GM23248 (cell line): ENCODE measurements around the gene TBC1D14. TPM values are rescaled to one million over a fixed set of nuclear protein-coding genes. Genes with fewer than 3 reads are reported as not detected.

Experiments used
- DNase-seq: peaks from one replicate; pipeline ENCODE4 v3.0.0-alpha.2; 2015
- H2AFZ ChIP-seq: fragments of 200-600 bp; sonication (generic); 2 replicates; pipeline ENCODE4 v1.6.1; 2016; ENCODE audit warnings: antibody characterized with exemption
- H3F3A ChIP-seq: fragments of 200-600 bp; sonication (generic); 2 replicates; pipeline ENCODE4 v1.6.1; 2016; ENCODE audit warnings: mild to moderate bottlenecking, antibody characterized with exemption, mixed run types; ENCODE audit not compliant: insufficient read depth
- H3K27ac ChIP-seq: fragments of 200-600 bp; sonication (generic); 2 replicates; pipeline ENCODE4 v1.5.1; 2016; ENCODE audit warnings: mild to moderate bottlenecking
- H3K27me3 ChIP-seq: fragments of 200-600 bp; sonication (generic); replicated peaks from 2 replicates; pipeline ENCODE4 v1.6.1; 2016; ENCODE audit warnings: mild to moderate bottlenecking; ENCODE audit not compliant: insufficient read depth
- H3K36me3 ChIP-seq: fragments of 200-600 bp; sonication (generic); 2 replicates; pipeline ENCODE4 v1.6.1; 2016; ENCODE audit warnings: low read depth, mild to moderate bottlenecking
- H3K4me1 ChIP-seq: fragments of 200-600 bp; sonication (generic); 2 replicates; pipeline ENCODE4 v1.6.1; 2016; ENCODE audit warnings: mild to moderate bottlenecking; ENCODE audit not compliant: insufficient read depth
- H3K4me2 ChIP-seq: fragments of 200-600 bp; sonication (generic); one replicate; pipeline ENCODE4 v1.6.1; 2016; ENCODE audit warnings: mild to moderate bottlenecking; ENCODE audit not compliant: unreplicated experiment
- H3K4me3 ChIP-seq: fragments of 200-600 bp; sonication (generic); 2 replicates; pipeline ENCODE4 v1.5.1; 2016; ENCODE audit warnings: mild to moderate bottlenecking
- H3K79me2 ChIP-seq: fragments of 200-600 bp; sonication (generic); 2 replicates; pipeline ENCODE4 v1.6.1; 2016; ENCODE audit warnings: mild to moderate bottlenecking; ENCODE audit not compliant: insufficient read depth
- H3K9ac ChIP-seq: fragments of 200-600 bp; sonication (generic); 2 replicates; pipeline ENCODE4 v1.6.1; 2016; ENCODE audit warnings: mild to moderate bottlenecking
- H3K9me2 ChIP-seq: fragments of 200-600 bp; sonication (generic); 2 replicates; pipeline ENCODE4 v1.6.1; 2016; ENCODE audit warnings: mixed run types, mild to moderate bottlenecking, moderate library complexity; ENCODE audit not compliant: insufficient read depth
- H3K9me3 ChIP-seq: fragments of 200-600 bp; sonication (generic); one replicate; pipeline ENCODE4 v1.6.1; 2017; ENCODE audit warnings: low read depth
- H4K20me1 ChIP-seq: fragments of 200-600 bp; sonication (generic); 2 replicates; pipeline ENCODE4 v1.6.0; 2016; ENCODE audit not compliant: insufficient read depth
- EZH2 ChIP-seq: fragments of 200-600 bp; sonication (generic); IDR thresholded peaks from 2 replicates; pipeline ENCODE4 v1.6.1; 2018; ENCODE audit warnings: antibody characterized with exemption, mild to moderate bottlenecking; ENCODE audit not compliant: insufficient read depth, poor library complexity, severe bottlenecking
- EZH2phosphoT487 ChIP-seq: fragments of 200-600 bp; sonication (generic); IDR thresholded peaks from 2 replicates; pipeline ENCODE4 v1.6.1; 2018; ENCODE audit warnings: antibody characterized with exemption, moderate library complexity, mild to moderate bottlenecking, low read depth; ENCODE audit not compliant: insufficient read depth
- WGBS, 2 experiments: methylation state at CpG; one replicate each; pipeline ENCODE4 v1.1.6; 2015 to 2017; ENCODE audit warnings: low lambda C conversion rate in 2 of 2, low coverage in 1 of 2; ENCODE audit errors: missing lambda C conversion rate in 2 of 2; 5-methylcytosine and 5-hydroxymethylcytosine counted together
- in situ Hi-C: fragments of 300-500 bp; cut with MboI; formaldehyde crosslinking; loops from 2 replicates; pipeline ENCODE4 v1.15.0; 2020
- polyA plus RNA-seq: library from polyadenylated mRNA; unstranded; fragments of >200 nt; fragmentation: Nextera tagmentation; extraction: Ambion mirVana; gene quantifications from 2 replicates; pipeline ENCODE4 v1.2.1, GENCODE V29; 2016
- total RNA-seq: library from RNA; depleted of rRNA; stranded (reverse); fragments of >200 nt; shearing (Covaris generic); gene quantifications from 2 replicates; pipeline ENCODE4 v1.2.3, GENCODE V29; 2014

Gene TBC1D14
- total and polyA plus RNA-seq, 2 experiments from 2014 or later: 20.4 to 39.1 TPM

- Histone ChIP-seq H3K36me3 (no peaks in the 10 kb centered on the region), H3K4me2 (no peak overlapping the region), H3K4me3 (no peak overlapping the region), H3K4me1 (peaks cover 15% of the 10 kb centered on the region), H3K9me2 (no peaks in the 10 kb centered on the region), H3K9me3 (no peaks in the 10 kb centered on the region), H3F3A (peaks cover 12% of the 10 kb centered on the region; the same call in 1 of the 2 replicates), H3K79me2 (peaks cover 24% of the 10 kb centered on the region), H3K27me3 (no peaks in the 10 kb centered on the region), H4K20me1 (no peaks in the 10 kb centered on the region), H3K27ac (no peak overlapping the region), H3K9ac (no peak overlapping the region), H2AFZ (no peak overlapping the region)
- TF ChIP-seq EZH2phosphoT487 (no peak), EZH2 (no peak)
- in situ Hi-C loops: no loop called here
- WGBS, 2 experiments: 92 to 95% methylated on average over 7 of the region's 7 CpGs
- no peak for DNase-seq
Measured at GRCh38 chr4:6946497-6946896, 36.9 kb downstream of the TBC1D14 start.

- Histone ChIP-seq H3K4me2 (no peak overlapping the region), H3K9me2 (no peaks in the 10 kb centered on the region), H3K27ac (no peak overlapping the region), H3F3A (no peaks in the 10 kb centered on the region), H3K36me3 (no peaks in the 10 kb centered on the region), H4K20me1 (no peaks in the 10 kb centered on the region), H3K4me1 (peaks cover 2% of the 10 kb centered on the region; the same call in 1 of the 2 replicates), H3K9me3 (no peaks in the 10 kb centered on the region), H3K79me2 (peaks cover 40% of the 10 kb centered on the region), H3K9ac (no peak overlapping the region), H3K4me3 (no peak overlapping the region), H3K27me3 (no peaks in the 10 kb centered on the region), H2AFZ (no peak overlapping the region)
- WGBS, 2 experiments: 94 to 98% methylated on average over 3 of the region's 3 CpGs
- in situ Hi-C loops: no loop called here
- no peak for DNase-seq
- TF ChIP-seq EZH2phosphoT487 (no peak), EZH2 (no peak)
Measured at GRCh38 chr4:6948134-6948460, 38.5 kb downstream of the TBC1D14 start.

- H3K36me3 ChIP-seq: no peaks in the 10 kb centered on the region
- no peak overlapping the region for H3K27ac ChIP-seq
- H2AFZ ChIP-seq: no peak overlapping the region
- no peak for TF ChIP-seq EZH2phosphoT487
- TF ChIP-seq EZH2: no peak
- H3K9ac ChIP-seq: no peak overlapping the region
- no peaks in the 10 kb centered on the region for H4K20me1 ChIP-seq
- H3K4me1 ChIP-seq: 0 out of 2 replicates have a peak, but pooled peaks cover 3% of the 10 kb centered on the region
- no peaks in the 10 kb centered on the region for H3K9me3 ChIP-seq
- no peak for DNase-seq
- no peak overlapping the region for H3K4me2 ChIP-seq
- H3K9me2 ChIP-seq: no peaks in the 10 kb centered on the region
- no peak overlapping the region for H3K4me3 ChIP-seq
- WGBS, 2 experiments: 76 to 87% methylated on average over 13 of the region's 13 CpGs
- no peaks in the 10 kb centered on the region for H3K27me3 ChIP-seq
- in situ Hi-C loops: no loop called here
- no peaks in the 10 kb centered on the region for H3F3A ChIP-seq
- peaks cover 36% of the 10 kb centered on the region for H3K79me2 ChIP-seq
Measured at GRCh38 chr4:6951880-6952381, 42.3 kb downstream of the TBC1D14 start.

- H3K79me2 ChIP-seq: peaks cover 36% of the 10 kb centered on the region
- 0 out of 2 replicates have a peak, but pooled peaks cover 3% of the 10 kb centered on the region for H3K4me1 ChIP-seq
- H3K27me3 ChIP-seq: no peaks in the 10 kb centered on the region
- H3K9me2 ChIP-seq: no peaks in the 10 kb centered on the region
- H3K4me3 ChIP-seq: peak overlapping the region; percentile 72
- no peak for TF ChIP-seq EZH2phosphoT487
- H3K36me3 ChIP-seq: no peaks in the 10 kb centered on the region
- H2AFZ ChIP-seq: peak overlapping the region; percentile 89
- peak overlapping the region; percentile 85 for H3K4me2 ChIP-seq
- H4K20me1 ChIP-seq: no peaks in the 10 kb centered on the region
- no peaks in the 10 kb centered on the region for H3K9me3 ChIP-seq
- peak overlapping the region; percentile 67 for H3K27ac ChIP-seq
- WGBS, 2 experiments: 5 to 7% methylated on average over 31 to 35 of the region's 35 CpGs
- no peaks in the 10 kb centered on the region for H3F3A ChIP-seq
- DNase-seq: peak; percentile 97
- H3K9ac ChIP-seq: peak overlapping the region; percentile 84
- in situ Hi-C loops: no loop called here
Measured at GRCh38 chr4:6953751-6954380, 44.2 kb downstream of the TBC1D14 start.
